SU-DHL-6 (cell line): ENCODE results near the gene DUSP3.

Experiments
- H2AFZ ChIP-seq: fragments of 200-600 bp; sonication (generic); 2 replicates; pipeline ENCODE4 v1.6.1; 2014; ENCODE audit warnings: low read depth, mild to moderate bottlenecking, moderate library complexity, mixed read lengths, antibody characterized with exemption, low read length; ENCODE audit not compliant: severe bottlenecking
- H3F3A ChIP-seq: fragments of 200-600 bp; shearing (Covaris generic); 2 replicates; pipeline ENCODE4 v1.6.0; 2016; ENCODE audit warnings: antibody characterized with exemption, mild to moderate bottlenecking; ENCODE audit not compliant: insufficient read depth
- H3K27ac ChIP-seq: fragments of 200-600 bp; sonication (generic); 2 replicates; pipeline ENCODE4 v1.5.1; 2016; ENCODE audit warnings: low read depth, mild to moderate bottlenecking, low read length, moderate library complexity, mixed read lengths
- H3K27me3 ChIP-seq: fragments of 200-600 bp; sonication (generic), shearing (Covaris generic); 2 replicates; pipeline ENCODE4 v1.6.0; 2014; ENCODE audit warnings: mild to moderate bottlenecking, low read length
- H3K36me3 ChIP-seq: fragments of 200-600 bp; sonication (generic); 2 replicates; pipeline ENCODE4 v1.6.1; 2014; ENCODE audit warnings: mild to moderate bottlenecking, low read length, mixed read lengths
- H3K4me2 ChIP-seq: fragments of 300-600, 200-600 bp; shearing (Covaris generic), sonication (generic); 2 replicates; pipeline ENCODE4 v1.6.0; 2014; ENCODE audit warnings: low read length, low read depth, mild to moderate bottlenecking; ENCODE audit not compliant: poor library complexity, severe bottlenecking
- H3K4me3 ChIP-seq: fragments of 200-600 bp; sonication (generic); 2 replicates; pipeline ENCODE4 v1.5.1; 2014; ENCODE audit warnings: antibody characterized with exemption, low read length, mild to moderate bottlenecking, mixed read lengths; ENCODE audit not compliant: insufficient read depth, poor library complexity, severe bottlenecking
- H3K79me2 ChIP-seq: fragments of 200-600 bp; sonication (generic); 2 replicates; pipeline ENCODE4 v1.6.1; 2014; ENCODE audit warnings: mild to moderate bottlenecking, low read length, moderate library complexity; ENCODE audit not compliant: insufficient read depth
- H3K9ac ChIP-seq: fragments of 200-600 bp; sonication (generic); 2 replicates; pipeline ENCODE4 v1.7.0; 2014; ENCODE audit warnings: mild to moderate bottlenecking, low read length
- H3K9me2 ChIP-seq: fragments of 200-600 bp; sonication (generic); replicated peaks from 2 replicates; pipeline ENCODE4 v1.6.1; 2014; ENCODE audit warnings: low read length; ENCODE audit not compliant: insufficient read depth
- H3K9me3 ChIP-seq: fragments of 200-600 bp; sonication (generic); 2 replicates; pipeline ENCODE4 v1.6.1; 2014; ENCODE audit warnings: low read length, mixed read lengths; ENCODE audit not compliant: insufficient read depth
- H4K20me1 ChIP-seq: fragments of 200-600 bp; sonication (generic); 2 replicates; pipeline ENCODE4 v1.6.1; 2014; ENCODE audit warnings: low read depth, mild to moderate bottlenecking, antibody characterized with exemption, low read length, moderate library complexity, mixed read lengths
- EZH2phosphoT487 ChIP-seq: fragments of 200-600 bp; sonication (generic), shearing (Covaris generic); conservative IDR thresholded peaks from 2 replicates; pipeline ENCODE4 v1.6.1; 2018; ENCODE audit warnings: mild to moderate bottlenecking, antibody characterized with exemption, low read length, moderate library complexity, mixed read lengths
- TF ChIP-seq, protein P1 (sequence below): fragments of 200-600 bp; sonication (generic); IDR thresholded peaks from one replicate; pipeline ENCODE4 v1.5.1; 2017; ENCODE audit warnings: antibody characterized with exemption, mild to moderate bottlenecking, low read length, moderate library complexity; ENCODE audit not compliant: insufficient read depth, poor library complexity, severe bottlenecking

Gene DUSP3

DNA sequence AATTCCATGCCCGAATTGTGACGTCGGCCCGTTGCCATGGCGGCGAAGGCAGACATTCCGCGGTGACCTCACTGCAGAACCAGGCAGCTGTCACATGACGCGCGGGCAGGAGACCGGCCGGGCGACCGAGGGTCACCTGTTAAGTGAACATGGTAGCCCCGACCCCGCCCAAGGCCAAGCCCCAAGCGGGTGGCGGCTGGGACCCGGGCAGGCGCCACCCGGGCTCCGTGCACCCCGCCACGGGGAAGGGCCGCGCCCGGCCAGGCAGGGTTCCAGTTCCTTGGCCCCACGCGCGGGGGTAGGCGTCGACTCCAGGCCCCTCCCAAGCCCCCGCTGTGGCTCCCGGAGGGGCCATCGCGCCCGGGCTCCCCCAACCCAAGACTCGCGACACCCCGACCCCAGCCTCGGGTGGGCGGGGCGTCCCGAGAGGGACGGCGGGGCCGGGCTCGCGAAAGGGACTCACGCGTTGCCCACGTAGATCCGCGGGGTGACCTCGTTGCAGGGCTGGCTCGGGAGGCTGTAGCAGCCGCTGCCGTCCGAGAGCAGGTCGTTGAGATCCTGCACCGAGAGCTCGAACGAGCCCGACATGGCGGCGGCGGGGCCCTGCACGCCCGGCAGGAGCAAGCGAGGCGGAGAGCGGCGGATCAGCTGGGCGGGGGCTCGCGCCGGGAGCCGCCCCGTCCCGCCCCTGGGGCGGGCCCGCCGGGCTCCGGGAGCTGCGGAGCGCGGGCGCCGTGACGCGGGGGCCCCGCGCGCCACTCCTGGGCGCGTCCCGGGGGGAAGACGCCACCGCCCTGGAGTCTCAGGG lies at the start of gene DUSP3:
Gene DUSP3, minus strand, starts transcription at position 641 of the 808 bp plus-strand sequence. Its CDS starts 53 bp downstream, at position 588.
- Histone ChIP-seq H3K36me3 (no peaks in the 10 kb centered on the region), H3K79me2 (no peaks in the 10 kb centered on the region), H3K9ac (peak within 1 kb of the TSS; percentile 30), H3K4me2 (peak within 1 kb of the TSS; percentile 62), H3F3A (no peaks in the 10 kb centered on the region), H3K27me3 (no peaks in the 10 kb centered on the region), H4K20me1 (no peaks in the 10 kb centered on the region), H2AFZ (peak within 1 kb of the TSS; percentile 45), H3K9me2 (no peaks in the 10 kb centered on the region), H3K9me3 (no peaks in the 10 kb centered on the region), H3K4me3 (peak within 1 kb of the TSS; percentile 48), H3K27ac (no peak within 1 kb of the TSS)
- TF ChIP-seq EZH2phosphoT487: no peak
- TF ChIP-seq, protein P1, sequence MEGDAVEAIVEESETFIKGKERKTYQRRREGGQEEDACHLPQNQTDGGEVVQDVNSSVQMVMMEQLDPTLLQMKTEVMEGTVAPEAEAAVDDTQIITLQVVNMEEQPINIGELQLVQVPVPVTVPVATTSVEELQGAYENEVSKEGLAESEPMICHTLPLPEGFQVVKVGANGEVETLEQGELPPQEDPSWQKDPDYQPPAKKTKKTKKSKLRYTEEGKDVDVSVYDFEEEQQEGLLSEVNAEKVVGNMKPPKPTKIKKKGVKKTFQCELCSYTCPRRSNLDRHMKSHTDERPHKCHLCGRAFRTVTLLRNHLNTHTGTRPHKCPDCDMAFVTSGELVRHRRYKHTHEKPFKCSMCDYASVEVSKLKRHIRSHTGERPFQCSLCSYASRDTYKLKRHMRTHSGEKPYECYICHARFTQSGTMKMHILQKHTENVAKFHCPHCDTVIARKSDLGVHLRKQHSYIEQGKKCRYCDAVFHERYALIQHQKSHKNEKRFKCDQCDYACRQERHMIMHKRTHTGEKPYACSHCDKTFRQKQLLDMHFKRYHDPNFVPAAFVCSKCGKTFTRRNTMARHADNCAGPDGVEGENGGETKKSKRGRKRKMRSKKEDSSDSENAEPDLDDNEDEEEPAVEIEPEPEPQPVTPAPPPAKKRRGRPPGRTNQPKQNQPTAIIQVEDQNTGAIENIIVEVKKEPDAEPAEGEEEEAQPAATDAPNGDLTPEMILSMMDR: no peak

DNA sequence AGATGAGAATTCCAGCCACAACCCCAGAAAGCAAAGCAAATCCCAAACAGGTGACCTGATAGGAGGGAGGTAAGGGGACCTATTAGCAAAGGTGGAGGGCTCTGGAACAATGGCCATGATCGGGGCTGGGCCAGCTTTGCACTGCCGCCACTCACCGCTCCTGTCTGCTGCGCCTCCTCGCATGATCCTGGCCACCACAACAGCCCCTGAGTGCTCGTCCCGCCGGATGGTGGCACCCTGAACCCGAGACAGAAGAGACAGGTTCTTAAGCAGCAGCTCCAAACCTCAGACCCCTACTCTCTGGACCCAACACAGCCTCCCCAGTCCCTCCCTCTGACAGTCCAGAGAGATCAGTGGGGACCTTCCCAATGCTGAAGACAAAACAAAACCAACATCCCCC lies 48.8 kb upstream of the DUSP3 start:
- H3K4me2 ChIP-seq: no peak overlapping the region

DNA sequence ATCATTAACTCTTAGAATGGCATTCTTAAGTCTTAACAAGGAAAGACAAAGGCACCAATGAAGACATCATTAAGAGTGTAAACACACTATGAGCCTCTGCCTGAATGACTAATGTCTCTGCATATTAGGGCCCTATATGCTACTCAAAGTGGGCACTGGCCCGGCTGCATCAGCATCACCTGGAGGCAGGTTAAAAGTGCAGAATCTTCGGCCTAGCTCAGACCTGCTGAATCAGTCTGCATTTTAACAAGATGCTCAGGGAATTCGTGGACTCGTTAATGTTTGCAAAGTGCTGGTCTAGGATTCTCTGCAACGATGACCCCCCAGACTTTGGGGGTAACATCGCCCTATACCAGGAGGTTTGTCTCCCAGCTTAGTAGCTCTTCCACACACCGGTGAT lies 47.4 kb upstream of the DUSP3 start:
- Histone ChIP-seq H3F3A (no peaks in the 10 kb centered on the region), H4K20me1 (no peaks in the 10 kb centered on the region), H3K9ac (no peak overlapping the region), H3K79me2 (no peaks in the 10 kb centered on the region), H3K4me3 (no peak overlapping the region), H3K9me2 (no peaks in the 10 kb centered on the region), H3K36me3 (no peaks in the 10 kb centered on the region), H3K27ac (no peak overlapping the region), H3K9me3 (no peaks in the 10 kb centered on the region), H3K4me2 (no peak overlapping the region), H2AFZ (no peak overlapping the region), H3K27me3 (0 out of 2 replicates have a peak, but pooled peaks cover 6% of the 10 kb centered on the region)
- TF ChIP-seq, protein P1: no peak
- no peak for TF ChIP-seq EZH2phosphoT487

More for the DNA sequence above, 48.8 kb upstream of the DUSP3 start:
- H3K27me3 ChIP-seq: no peaks in the 10 kb centered on the region
- TF ChIP-seq EZH2phosphoT487: no peak
- TF ChIP-seq, protein P1: no peak
- H3K9ac ChIP-seq: no peak overlapping the region
- no peak overlapping the region for H3K27ac ChIP-seq
- H3K36me3 ChIP-seq: no peaks in the 10 kb centered on the region
- no peaks in the 10 kb centered on the region for H3K79me2 ChIP-seq
- H3K9me3 ChIP-seq: no peaks in the 10 kb centered on the region
- no peaks in the 10 kb centered on the region for H4K20me1 ChIP-seq
- H3K9me2 ChIP-seq: no peaks in the 10 kb centered on the region
- H2AFZ ChIP-seq: no peak overlapping the region
- H3K4me3 ChIP-seq: no peak overlapping the region
- no peaks in the 10 kb centered on the region for H3F3A ChIP-seq
